ENCODE measurements around the gene NFIC.
"Not testable (repeated sequence)": the region's sequence is repeated elsewhere in the genome, so short reads cannot be mapped to it uniquely, and the experiment has no call there.

The NFIC gene

DNA sequence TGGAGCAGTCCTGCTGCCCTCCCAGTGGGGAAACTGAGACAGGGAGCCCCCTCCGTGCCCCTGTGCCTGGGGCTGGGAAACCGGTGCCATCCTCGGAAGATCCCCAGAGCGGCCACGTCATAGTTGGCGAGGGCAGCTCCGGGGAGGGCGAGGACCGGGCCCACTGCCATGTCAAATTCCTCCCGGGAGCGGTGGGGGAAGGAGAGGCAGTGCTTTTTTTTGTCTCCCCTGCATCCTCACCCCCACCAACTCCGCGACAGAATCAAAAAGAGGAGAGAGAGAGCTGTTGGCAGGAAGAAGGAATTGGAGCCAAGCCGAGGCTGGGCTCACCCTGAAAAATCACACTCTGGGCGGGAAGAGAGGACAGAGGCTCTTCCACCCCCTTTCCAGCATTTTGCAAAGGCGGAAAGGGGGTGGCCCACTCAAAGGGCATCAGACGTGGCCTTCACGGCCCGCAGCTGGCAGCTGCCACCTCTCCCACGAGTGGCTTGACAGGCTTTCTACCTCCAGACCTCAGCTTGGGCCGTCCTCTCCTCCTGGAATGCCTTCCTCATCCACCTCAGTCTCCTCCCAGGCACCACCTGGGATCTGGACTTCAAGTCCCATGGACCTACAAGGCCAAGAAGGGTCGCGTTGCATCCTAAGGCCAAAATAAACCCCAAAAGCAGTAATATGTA lies 19.6 kb upstream of the NFIC start:
- no peaks in the 10 kb centered on the region for H3K36me3 ChIP-seq (ENCODE audit: insufficient read depth, low read length)
- TF ChIP-seq, protein P1, sequence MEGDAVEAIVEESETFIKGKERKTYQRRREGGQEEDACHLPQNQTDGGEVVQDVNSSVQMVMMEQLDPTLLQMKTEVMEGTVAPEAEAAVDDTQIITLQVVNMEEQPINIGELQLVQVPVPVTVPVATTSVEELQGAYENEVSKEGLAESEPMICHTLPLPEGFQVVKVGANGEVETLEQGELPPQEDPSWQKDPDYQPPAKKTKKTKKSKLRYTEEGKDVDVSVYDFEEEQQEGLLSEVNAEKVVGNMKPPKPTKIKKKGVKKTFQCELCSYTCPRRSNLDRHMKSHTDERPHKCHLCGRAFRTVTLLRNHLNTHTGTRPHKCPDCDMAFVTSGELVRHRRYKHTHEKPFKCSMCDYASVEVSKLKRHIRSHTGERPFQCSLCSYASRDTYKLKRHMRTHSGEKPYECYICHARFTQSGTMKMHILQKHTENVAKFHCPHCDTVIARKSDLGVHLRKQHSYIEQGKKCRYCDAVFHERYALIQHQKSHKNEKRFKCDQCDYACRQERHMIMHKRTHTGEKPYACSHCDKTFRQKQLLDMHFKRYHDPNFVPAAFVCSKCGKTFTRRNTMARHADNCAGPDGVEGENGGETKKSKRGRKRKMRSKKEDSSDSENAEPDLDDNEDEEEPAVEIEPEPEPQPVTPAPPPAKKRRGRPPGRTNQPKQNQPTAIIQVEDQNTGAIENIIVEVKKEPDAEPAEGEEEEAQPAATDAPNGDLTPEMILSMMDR (conservative IDR thresholded peaks at IDR 0.05; ENCODE audit: low read length): no peak
- TF ChIP-seq EZH2phosphoT487 (IDR thresholded peaks at IDR 0.05; ENCODE audit: borderline replicate concordance): no peak
- H3K9ac ChIP-seq (ENCODE audit: low read depth, low read length, poor library complexity, severe bottlenecking): no peak overlapping the region
- no peaks in the 10 kb centered on the region for H3K9me3 ChIP-seq (ENCODE audit: insufficient read depth, low read depth, low read length)
- H3F3A ChIP-seq (ENCODE audit: low read depth): no peaks in the 10 kb centered on the region
- H3K79me2 ChIP-seq (ENCODE audit: insufficient read depth, low read length): no peaks in the 10 kb centered on the region
- H4K20me1 ChIP-seq (ENCODE audit: insufficient read depth, low read length, poor library complexity, severe bottlenecking): no peaks in the 10 kb centered on the region
- no peak overlapping the region for H3K4me2 ChIP-seq (ENCODE audit: low read depth, low read length, poor library complexity, severe bottlenecking)
- H3K4me1 ChIP-seq (ENCODE audit: insufficient read depth, low read length, poor library complexity, severe bottlenecking): no peaks in the 10 kb centered on the region
- H3K9me2 ChIP-seq (replicated peaks; ENCODE audit: low read depth, low read length): no peaks in the 10 kb centered on the region
- no peak overlapping the region for H2AFZ ChIP-seq (ENCODE audit: low read length)
- H3K4me3 ChIP-seq (ENCODE audit: low read length, poor library complexity, severe bottlenecking): no peak overlapping the region
- no peaks in the 10 kb centered on the region for H3K27me3 ChIP-seq (ENCODE audit: insufficient read depth, low read length, poor library complexity, severe bottlenecking)

DNA sequence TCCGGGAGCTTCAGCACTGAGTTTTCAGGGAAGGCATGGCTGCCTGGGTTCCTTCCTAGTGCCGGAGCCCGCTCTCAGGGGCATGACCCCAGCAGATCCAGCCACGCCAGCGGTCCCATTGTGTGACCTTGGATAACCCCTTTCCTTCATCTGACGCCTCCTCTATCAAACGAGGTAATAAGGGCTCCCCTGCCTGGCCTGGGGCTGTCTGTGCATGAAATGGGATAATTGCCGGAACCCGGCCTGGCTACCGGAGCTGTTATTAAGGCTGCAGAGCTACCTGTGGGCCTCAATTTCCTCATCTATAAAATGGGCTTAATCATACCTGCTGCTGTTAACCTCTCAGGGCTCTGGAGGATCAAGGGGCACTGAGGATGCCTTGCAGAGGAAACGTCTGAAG lies 18.3 kb upstream of the NFIC start:
- H3K9me2 ChIP-seq (replicated peaks; ENCODE audit: low read depth, low read length): no peaks in the 10 kb centered on the region
- no peak overlapping the region for H3K4me3 ChIP-seq (ENCODE audit: low read length, poor library complexity, severe bottlenecking)
- H3F3A ChIP-seq (ENCODE audit: low read depth): no peaks in the 10 kb centered on the region
- TF ChIP-seq EZH2phosphoT487 (IDR thresholded peaks at IDR 0.05; ENCODE audit: borderline replicate concordance): no peak
- TF ChIP-seq, protein P1 (conservative IDR thresholded peaks at IDR 0.05; ENCODE audit: low read length): no peak
- H3K9ac ChIP-seq (ENCODE audit: low read depth, low read length, poor library complexity, severe bottlenecking): no peak overlapping the region
- no peaks in the 10 kb centered on the region for H3K9me3 ChIP-seq (ENCODE audit: insufficient read depth, low read depth, low read length)
- no peaks in the 10 kb centered on the region for H3K36me3 ChIP-seq (ENCODE audit: insufficient read depth, low read length)
- H3K79me2 ChIP-seq (ENCODE audit: insufficient read depth, low read length): no peaks in the 10 kb centered on the region
- no peak overlapping the region for H2AFZ ChIP-seq (ENCODE audit: low read length)
- no peaks in the 10 kb centered on the region for H3K4me1 ChIP-seq (ENCODE audit: insufficient read depth, low read length, poor library complexity, severe bottlenecking)
- no peak overlapping the region for H3K4me2 ChIP-seq (ENCODE audit: low read depth, low read length, poor library complexity, severe bottlenecking)
- no peaks in the 10 kb centered on the region for H3K27me3 ChIP-seq (ENCODE audit: insufficient read depth, low read length, poor library complexity, severe bottlenecking)
- H4K20me1 ChIP-seq (ENCODE audit: insufficient read depth, low read length, poor library complexity, severe bottlenecking): no peaks in the 10 kb centered on the region

DNA sequence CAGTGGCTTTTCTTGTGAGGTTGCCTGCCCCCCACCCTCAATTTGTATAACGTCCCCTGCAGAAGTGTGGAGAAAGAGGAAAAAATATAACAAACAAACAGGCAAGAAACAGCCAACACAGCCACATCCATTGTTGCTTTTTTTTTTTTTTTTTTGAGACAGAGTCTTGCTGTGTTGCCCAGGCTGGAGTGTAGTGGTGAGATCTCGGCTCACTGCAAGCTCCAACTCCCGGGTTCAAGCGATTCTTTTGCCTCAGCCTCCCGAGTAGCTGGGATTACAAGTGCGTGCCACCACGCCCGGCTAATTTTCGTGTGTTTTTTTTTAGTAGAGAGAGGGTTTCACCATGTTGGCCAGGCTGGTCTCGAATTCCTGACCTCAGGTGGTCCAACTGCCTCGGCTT lies 17.9 kb upstream of the NFIC start:
- not testable (repeated sequence) for H3K4me2 ChIP-seq (ENCODE audit: low read depth, low read length, poor library complexity, severe bottlenecking)

DNA sequence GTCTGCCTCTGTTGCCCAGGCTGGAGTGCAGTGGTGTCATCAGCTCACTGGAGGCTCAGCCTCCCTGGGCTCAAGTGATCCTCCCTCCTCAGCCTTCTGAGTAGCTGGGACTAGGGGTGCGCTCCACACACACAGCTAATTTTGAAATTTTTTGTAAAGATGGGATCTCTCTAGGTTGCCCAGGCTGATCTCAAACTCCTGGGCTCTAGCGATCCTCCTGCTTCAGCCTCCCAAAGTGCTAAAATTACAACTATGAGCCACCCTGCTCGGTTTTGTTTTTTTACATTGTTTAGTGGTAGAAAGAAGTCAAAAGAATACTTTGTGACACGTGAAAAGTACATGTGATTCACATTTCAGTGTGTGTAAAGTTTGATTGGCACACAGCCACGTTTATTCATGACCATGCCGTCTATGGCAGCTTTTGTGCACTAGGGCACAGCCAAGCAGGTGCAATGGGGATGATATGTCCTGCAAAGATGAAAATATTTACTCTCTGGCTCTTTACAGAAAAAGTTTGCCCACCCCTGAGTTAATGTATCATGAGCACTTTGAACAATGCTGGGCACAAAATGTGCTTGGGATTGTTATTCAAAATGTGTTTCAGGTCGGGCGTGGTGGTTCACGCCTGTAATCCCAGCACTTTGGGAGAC lies 16.2 kb upstream of the NFIC start:
- TF ChIP-seq, protein P1 (conservative IDR thresholded peaks at IDR 0.05; ENCODE audit: low read length): no peak
- no peak for TF ChIP-seq EZH2phosphoT487 (IDR thresholded peaks at IDR 0.05; ENCODE audit: borderline replicate concordance)
- Histone ChIP-seq H3K4me1 (ENCODE audit: insufficient read depth, low read length, poor library complexity, severe bottlenecking) (no peaks in the 10 kb centered on the region), H3K9ac (ENCODE audit: low read depth, low read length, poor library complexity, severe bottlenecking) (no peak overlapping the region), H2AFZ (ENCODE audit: low read length) (no peak overlapping the region), H3K4me2 (ENCODE audit: low read depth, low read length, poor library complexity, severe bottlenecking) (no peak overlapping the region), H3F3A (ENCODE audit: low read depth) (peaks cover 3% of the 10 kb centered on the region; the same call in 1 of the 2 replicates), H3K79me2 (ENCODE audit: insufficient read depth, low read length) (no peaks in the 10 kb centered on the region), H3K4me3 (ENCODE audit: low read length, poor library complexity, severe bottlenecking) (no peak overlapping the region), H4K20me1 (ENCODE audit: insufficient read depth, low read length, poor library complexity, severe bottlenecking) (no peaks in the 10 kb centered on the region), H3K9me2 (replicated peaks; ENCODE audit: low read depth, low read length) (no peaks in the 10 kb centered on the region), H3K9me3 (ENCODE audit: insufficient read depth, low read depth, low read length) (no peaks in the 10 kb centered on the region), H3K36me3 (ENCODE audit: insufficient read depth, low read length) (no peaks in the 10 kb centered on the region), H3K27me3 (ENCODE audit: insufficient read depth, low read length, poor library complexity, severe bottlenecking) (no peaks in the 10 kb centered on the region)

More for the DNA sequence above, 17.9 kb upstream of the NFIC start:
- H2AFZ ChIP-seq (ENCODE audit: low read length); H3K27me3 ChIP-seq (ENCODE audit: insufficient read depth, low read length, poor library complexity, severe bottlenecking); H3K4me3 ChIP-seq (ENCODE audit: low read length, poor library complexity, severe bottlenecking); H4K20me1 ChIP-seq (ENCODE audit: insufficient read depth, low read length, poor library complexity, severe bottlenecking); H3K36me3 ChIP-seq (ENCODE audit: insufficient read depth, low read length); H3F3A ChIP-seq (ENCODE audit: low read depth); H3K9me2 ChIP-seq (replicated peaks; ENCODE audit: low read depth, low read length); H3K4me1 ChIP-seq (ENCODE audit: insufficient read depth, low read length, poor library complexity, severe bottlenecking); H3K9me3 ChIP-seq (ENCODE audit: insufficient read depth, low read depth, low read length); H3K79me2 ChIP-seq (ENCODE audit: insufficient read depth, low read length); H3K9ac ChIP-seq (ENCODE audit: low read depth, low read length, poor library complexity, severe bottlenecking): not testable (repeated sequence)

Measured in Loucy (cell line).